Omental fat pad (tissue), 4 donors: ENCODE measurements around the gene RTTN. TPM values are rescaled to one million over a fixed set of nuclear protein-coding genes. Genes with fewer than 3 reads are reported as not detected.

Experiments
- ATAC-seq: fragments of 150-250 bp; one replicate; pipeline ENCODE4 v1.9.1; 2016; ENCODE audit warnings: mild to moderate bottlenecking, moderate library complexity; ENCODE audit not compliant: low FRiP score
- DNase-seq: peaks from one replicate; pipeline ENCODE4 v3.0.0-alpha.2; 2019; ENCODE audit warnings: low spot score
- total RNA-seq, 4 donors: library from RNA; depleted of rRNA; stranded (reverse); fragments of >200 nt; gene quantifications; one replicate each; pipeline ENCODE4 v1.1.0, GENCODE V29; 2016
- TF ChIP-seq, protein P1 (sequence below), 3 donors: fragments of 450-650 bp; IDR thresholded peaks; one replicate each; pipeline ENCODE4 v1.5.1; 2016 to 2017; ENCODE audit warnings: antibody characterized with exemption in 3 of 3, mild to moderate bottlenecking in 3 of 3, moderate library complexity in 2 of 3

The RTTN gene
- total RNA-seq, 4 donors from 2014 or later, result 9.7 to 23.5 (median 11.0) TPM

DNA sequence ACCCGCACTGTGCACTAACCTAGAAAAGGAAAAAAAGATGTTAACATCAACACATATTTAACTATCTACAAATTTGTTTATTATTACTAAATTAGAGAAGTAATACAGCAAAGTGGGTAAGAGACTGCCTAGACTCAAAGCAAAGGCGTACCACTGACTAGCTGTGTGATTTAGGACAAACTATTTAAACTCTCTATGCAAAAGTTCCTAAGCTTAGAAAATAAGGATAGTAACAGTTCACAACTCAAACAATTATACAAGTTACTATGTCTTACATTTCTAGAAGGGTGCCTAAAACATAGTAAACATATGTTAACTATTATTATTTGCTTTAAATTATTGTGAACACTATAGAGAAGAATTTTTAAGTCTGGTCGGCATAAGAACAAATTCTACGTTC, 119.4 kb downstream of the RTTN start:
- ATAC-seq (no peak), DNase-seq (no peak)
- TF ChIP-seq, protein P1, sequence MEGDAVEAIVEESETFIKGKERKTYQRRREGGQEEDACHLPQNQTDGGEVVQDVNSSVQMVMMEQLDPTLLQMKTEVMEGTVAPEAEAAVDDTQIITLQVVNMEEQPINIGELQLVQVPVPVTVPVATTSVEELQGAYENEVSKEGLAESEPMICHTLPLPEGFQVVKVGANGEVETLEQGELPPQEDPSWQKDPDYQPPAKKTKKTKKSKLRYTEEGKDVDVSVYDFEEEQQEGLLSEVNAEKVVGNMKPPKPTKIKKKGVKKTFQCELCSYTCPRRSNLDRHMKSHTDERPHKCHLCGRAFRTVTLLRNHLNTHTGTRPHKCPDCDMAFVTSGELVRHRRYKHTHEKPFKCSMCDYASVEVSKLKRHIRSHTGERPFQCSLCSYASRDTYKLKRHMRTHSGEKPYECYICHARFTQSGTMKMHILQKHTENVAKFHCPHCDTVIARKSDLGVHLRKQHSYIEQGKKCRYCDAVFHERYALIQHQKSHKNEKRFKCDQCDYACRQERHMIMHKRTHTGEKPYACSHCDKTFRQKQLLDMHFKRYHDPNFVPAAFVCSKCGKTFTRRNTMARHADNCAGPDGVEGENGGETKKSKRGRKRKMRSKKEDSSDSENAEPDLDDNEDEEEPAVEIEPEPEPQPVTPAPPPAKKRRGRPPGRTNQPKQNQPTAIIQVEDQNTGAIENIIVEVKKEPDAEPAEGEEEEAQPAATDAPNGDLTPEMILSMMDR (IDR thresholded peaks at IDR 0.05), result no peak

DNA sequence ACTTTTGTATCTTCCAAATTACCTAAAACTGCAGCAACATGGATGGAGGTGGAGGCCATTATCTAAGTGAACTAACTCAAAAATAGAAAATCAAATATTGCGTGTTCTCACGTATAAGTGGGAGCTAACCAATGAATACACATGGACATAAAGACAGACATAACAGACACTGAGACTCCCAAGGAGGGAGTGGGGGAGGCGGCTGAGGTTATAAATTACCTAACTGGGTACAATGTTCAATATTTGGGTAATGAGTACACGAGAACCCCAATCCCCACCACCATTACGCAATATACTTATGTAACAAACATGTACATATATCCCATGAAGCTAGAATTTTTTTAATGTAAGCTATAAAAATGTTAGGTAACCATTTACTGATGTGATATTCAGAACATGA, 119.8 kb downstream of the RTTN start:
- no peak for DNase-seq
- TF ChIP-seq, protein P1 (IDR thresholded peaks at IDR 0.05), result no peak
- no peak for ATAC-seq

DNA sequence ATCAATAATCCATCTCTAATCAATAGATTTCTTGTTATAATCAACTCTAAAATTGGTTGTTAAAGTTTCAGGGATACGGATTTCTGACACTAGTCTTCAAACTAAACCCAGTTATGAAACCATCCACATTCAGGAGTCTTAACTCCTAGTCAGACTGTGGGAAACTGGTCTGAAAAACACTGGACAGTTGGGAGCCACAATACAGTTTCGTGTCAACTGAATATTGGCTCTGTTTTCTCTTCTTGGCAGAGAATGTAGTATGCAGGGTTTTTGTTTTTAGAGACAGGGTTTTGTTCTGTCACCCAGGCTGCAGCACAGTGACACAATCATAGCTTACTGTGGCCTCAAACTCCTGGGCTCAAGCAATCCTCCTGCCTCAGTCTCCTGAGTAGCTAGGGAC, 123.1 kb downstream of the RTTN start:
- no peak for ATAC-seq
- TF ChIP-seq, protein P1 (IDR thresholded peaks at IDR 0.05), result no peak
- no peak for DNase-seq

DNA sequence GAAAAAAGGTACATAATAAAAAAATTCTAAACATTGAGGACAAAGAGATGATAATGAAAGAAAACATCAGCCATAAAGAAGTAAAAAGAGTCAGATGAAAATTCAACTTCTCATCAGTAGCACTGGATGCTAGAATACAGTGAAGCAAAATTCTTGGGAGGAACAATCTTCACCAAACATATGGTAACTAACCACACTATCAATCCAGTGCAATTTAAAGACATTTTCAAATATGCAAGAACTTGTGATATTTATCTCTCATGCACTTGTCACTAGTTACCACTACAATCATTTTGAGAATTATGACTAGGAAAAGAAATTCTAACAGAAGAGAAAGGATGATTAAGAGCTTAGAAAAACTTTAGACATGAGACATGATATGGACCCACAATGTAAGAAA, 127.4 kb downstream of the RTTN start:
- TF ChIP-seq, protein P1 (IDR thresholded peaks at IDR 0.05), result no peak
- no peak for ATAC-seq
- DNase-seq, result no peak

DNA sequence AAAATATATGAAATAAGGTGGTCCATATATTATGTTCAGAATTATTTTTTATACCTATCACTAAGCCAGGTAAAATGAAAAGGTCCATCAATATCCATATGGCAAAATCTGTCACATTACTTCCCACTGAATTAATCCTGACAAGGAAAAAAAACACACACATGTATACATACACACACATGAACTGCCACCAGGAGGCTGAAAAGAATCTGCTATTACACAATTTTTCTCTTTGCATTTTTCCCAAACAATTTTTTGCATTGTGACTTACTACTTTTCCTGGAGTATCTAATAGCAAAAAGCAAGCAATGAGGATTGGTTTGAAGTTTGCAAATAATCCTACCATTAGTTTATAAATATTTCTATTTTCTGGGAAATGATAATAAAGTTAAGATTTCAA, 129.6 kb downstream of the RTTN start:
- ATAC-seq, result no peak
- DNase-seq, result no peak
- TF ChIP-seq, protein P1 (IDR thresholded peaks at IDR 0.05), result no peak

DNA sequence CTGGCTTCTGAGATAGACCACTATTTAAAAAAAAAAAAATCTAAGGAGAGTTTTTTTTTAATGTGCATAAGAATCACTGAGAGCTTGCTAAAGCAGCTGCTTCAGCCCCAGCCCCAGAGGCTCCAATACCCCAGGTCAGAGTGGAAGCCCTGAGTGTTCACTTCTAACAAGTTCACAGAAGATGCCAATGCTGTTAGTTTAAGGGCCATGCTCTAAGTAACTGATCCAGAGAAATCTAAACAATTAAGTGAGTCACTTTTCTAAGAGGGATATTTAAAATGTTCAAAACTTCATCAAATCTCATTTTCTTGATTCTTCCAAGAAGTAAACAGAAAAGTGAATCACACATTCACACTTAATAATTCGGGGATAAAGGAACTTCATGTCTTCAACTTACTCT, 131.4 kb downstream of the RTTN start:
- DNase-seq (no peak), ATAC-seq (no peak)
- TF ChIP-seq, protein P1 (IDR thresholded peaks at IDR 0.05), result no peak

DNA sequence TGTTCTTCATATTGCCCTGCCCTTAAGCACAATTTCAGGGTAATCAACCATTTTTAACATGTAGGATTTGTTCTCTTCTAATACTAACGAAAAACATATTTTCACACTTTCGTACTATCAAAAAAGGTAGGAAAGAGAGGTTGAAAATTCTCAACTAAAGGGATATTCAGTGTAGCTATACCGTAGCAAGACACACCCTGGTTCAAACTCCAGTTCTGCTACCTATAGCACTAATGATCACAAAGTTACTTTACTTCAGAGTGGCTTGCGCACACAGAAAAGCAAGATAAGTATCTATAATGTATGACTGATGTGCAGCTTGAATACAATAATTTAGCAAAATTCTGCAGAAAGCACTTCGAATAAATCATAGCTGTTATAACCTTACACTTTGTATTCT, 132.1 kb downstream of the RTTN start:
- ATAC-seq (no peak), DNase-seq (no peak)
- TF ChIP-seq, protein P1 (IDR thresholded peaks at IDR 0.05), result no peak
